IPS DF 6.9 (cell line): Measurements from ENCODE around the gene NGDN.

Source experiments
- DNase-seq: peaks from one replicate; pipeline ENCODE4 v3.0.0-alpha.2; 2013; ENCODE audit warnings: low read depth, low spot score
- H3K27ac ChIP-seq: one replicate; pipeline ENCODE4 v1.5.1; 2013; ENCODE audit warnings: low read length, control low read depth
- H3K27me3 ChIP-seq: 2 replicates; pipeline ENCODE4 v1.6.1; 2013; ENCODE audit warnings: mild to moderate bottlenecking, low read length; ENCODE audit not compliant: control insufficient read depth, insufficient read depth
- H3K36me3 ChIP-seq: 2 replicates; pipeline ENCODE4 v1.6.1; 2013; ENCODE audit warnings: low read length; ENCODE audit not compliant: control insufficient read depth, insufficient read depth
- H3K4me1 ChIP-seq: 2 replicates; pipeline ENCODE4 v1.6.1; 2013; ENCODE audit warnings: low read length; ENCODE audit not compliant: control insufficient read depth, insufficient read depth
- H3K4me3 ChIP-seq: 2 replicates; pipeline ENCODE4 v1.5.1; 2013; ENCODE audit warnings: mild to moderate bottlenecking, low read length
- H3K9me3 ChIP-seq: 2 replicates; pipeline ENCODE4 v1.6.1; 2013; ENCODE audit warnings: low read length, inconsistent platforms; ENCODE audit not compliant: control insufficient read depth, insufficient read depth
- WGBS: extraction: QIAGEN DNeasy Blood & Tissue Kit; methylation state at CpG from one replicate; pipeline ENCODE4 v1.1.7; 2013; ENCODE audit warnings: mixed read lengths, missing lambda C conversion rate; ENCODE audit not compliant: insufficient read length, insufficient coverage; 5-methylcytosine and 5-hydroxymethylcytosine counted together

NGDN gene

DNA sequence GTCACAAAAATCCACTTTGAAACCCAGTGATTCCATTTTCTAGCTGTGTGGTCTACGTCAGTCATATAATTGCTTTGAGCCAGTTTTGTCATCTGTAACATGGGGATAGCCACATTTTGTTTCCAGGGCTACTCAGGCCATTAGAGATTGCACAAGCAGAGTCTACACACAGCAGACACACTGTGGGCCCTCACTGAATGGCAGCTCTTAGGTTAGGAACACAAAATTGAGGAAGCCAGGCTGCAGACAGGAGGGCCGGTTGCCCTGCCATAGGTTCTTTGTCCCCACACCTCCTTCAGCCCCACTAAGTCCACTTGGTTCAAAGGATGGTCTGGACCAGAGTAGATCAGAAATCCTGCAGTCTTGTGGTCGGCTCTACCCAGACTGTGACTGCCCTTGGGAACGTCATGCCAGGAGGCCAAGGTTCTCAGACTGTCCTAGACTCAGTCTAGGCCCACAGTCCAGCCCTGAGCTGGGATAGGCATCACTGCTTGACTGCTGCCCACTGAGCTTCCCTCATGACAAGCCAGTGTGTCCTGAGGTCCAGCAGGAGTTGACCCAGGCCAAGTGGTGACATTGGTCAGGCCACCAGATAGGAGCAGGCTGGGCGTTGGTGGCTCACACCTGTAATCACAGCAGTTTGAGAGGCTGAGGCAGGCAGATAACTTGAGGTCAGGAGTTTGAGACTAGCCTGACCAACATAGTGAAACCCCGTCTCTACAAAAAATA lies 30.2 kb upstream of the NGDN start:
- Histone ChIP-seq H3K36me3 (no peaks in the 10 kb centered on the region), H3K27ac (no peak overlapping the region), H3K4me1 (peaks cover 5% of the 10 kb centered on the region; the same call in 1 of the 2 replicates), H3K4me3 (no peak overlapping the region), H3K9me3 (no peaks in the 10 kb centered on the region), H3K27me3 (no peaks in the 10 kb centered on the region)
- DNase-seq, result no peak
- no CpG with 5 or more reads among the region's 6 CpGs for WGBS

DNA sequence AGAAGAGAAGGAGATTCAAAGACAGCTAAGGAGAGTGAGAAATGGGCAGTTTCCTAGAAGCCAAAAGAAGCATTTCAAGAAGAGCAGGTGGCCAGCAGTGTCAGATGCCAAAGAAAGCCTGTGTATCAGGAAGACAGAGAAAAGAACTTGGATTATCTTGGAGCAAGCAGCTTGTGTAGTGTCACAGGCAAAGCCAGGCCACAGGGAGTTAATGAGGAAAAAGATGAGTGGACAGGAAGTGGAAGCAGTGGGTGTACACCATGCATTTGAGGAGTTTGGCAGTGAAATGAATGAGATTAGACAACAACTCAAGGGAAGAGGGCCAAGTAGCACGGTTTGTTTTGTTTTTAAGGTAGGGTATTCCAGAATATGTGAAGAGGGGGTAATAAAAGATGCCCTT lies 28.4 kb upstream of the NGDN start:
- Histone ChIP-seq H3K4me1 (peaks cover 5% of the 10 kb centered on the region; the same call in 1 of the 2 replicates), H3K27me3 (no peaks in the 10 kb centered on the region), H3K9me3 (no peaks in the 10 kb centered on the region), H3K36me3 (no peaks in the 10 kb centered on the region), H3K4me3 (no peak overlapping the region), H3K27ac (no peak overlapping the region)
- no CpG with 5 or more reads among the region's 1 CpG for WGBS
- no peak for DNase-seq

DNA sequence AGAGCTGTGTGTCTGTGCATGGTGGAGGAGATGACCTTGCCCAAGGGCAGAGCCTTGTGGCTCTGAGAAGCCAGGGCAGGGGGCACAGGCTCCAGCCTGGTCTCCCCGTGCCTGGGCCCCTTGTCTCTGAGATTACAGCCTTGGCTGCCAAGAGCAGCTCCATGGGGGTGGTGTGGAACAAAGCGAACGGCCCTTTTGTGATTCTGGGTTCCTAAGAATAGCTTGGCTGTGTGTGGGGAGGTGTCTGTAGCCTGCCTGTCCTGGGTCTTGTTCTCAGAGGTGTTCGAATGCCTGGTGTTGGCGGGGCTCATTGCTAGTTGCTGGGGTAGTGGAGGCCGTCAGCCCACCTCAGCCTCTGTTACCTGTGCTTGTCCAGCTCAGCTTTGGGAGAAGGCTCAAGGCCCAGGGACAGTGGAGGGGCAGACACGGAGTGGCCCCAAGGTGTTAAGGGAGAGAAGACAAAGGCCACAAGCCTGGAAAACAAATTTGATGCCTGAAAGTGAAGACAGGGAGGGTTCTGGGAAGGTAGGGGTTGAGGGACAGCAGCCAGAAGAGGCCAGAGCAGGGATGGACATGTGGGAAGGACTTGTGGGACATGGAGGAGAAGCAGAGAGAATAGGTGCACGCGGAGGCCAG lies 26.7 kb upstream of the NGDN start:
- no peak for DNase-seq
- H3K27ac ChIP-seq, result no peak overlapping the region
- H3K4me3 ChIP-seq, result no peak overlapping the region
- H3K36me3 ChIP-seq, result no peaks in the 10 kb centered on the region
- H3K4me1 ChIP-seq, result peaks cover 5% of the 10 kb centered on the region; the same call in 1 of the 2 replicates
- no peaks in the 10 kb centered on the region for H3K9me3 ChIP-seq
- H3K27me3 ChIP-seq, result no peaks in the 10 kb centered on the region
- no CpG with 5 or more reads among the region's 9 CpGs for WGBS

DNA sequence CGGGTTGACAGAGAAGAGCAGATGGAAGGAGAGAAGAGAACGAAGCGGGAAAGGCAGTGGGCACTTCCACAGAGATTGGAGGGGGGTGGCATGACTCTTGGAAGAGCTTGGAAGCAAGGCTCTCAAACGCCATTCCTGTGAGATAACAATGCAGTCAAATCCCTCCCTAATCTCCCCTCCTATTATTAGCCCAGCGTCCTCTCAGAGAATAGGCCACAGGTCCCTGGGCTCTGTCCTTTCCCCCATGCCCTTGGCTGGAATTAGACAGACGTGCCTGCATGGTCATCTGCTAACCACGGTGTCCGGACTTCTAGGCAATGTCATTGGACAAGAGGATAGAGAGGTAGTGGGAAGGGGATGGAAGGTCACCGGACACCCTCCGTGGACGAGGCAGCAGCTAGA lies 26.1 kb upstream of the NGDN start:
- Histone ChIP-seq H3K36me3 (no peaks in the 10 kb centered on the region), H3K27me3 (no peaks in the 10 kb centered on the region), H3K27ac (no peak overlapping the region), H3K9me3 (no peaks in the 10 kb centered on the region), H3K4me1 (peaks cover 4% of the 10 kb centered on the region; the same call in 1 of the 2 replicates), H3K4me3 (no peak overlapping the region)
- no peak for DNase-seq
- WGBS, result no CpG with 5 or more reads among the region's 11 CpGs

DNA sequence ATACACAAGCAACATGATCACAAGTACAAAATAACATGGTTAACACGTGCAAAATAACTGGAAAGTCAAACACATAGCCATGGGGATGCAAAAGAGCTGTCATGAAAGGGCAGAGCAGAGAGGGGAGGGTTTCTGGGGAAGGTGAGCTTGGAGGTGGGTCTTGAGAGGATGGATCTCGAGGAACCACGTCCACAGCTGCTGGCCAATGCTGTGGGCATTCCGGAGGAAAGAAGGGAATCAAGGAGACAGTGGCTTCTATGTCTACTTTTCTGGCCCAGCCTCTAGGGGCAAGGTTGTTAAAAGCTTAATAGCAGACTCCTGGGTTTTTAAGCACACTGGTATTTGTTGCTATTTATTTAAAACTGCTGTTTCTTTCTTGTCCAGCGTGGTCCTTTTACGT lies 25.6 kb upstream of the NGDN start:
- H3K4me3 ChIP-seq, result no peak overlapping the region
- no peaks in the 10 kb centered on the region for H3K9me3 ChIP-seq
- DNase-seq, result no peak
- peaks cover 4% of the 10 kb centered on the region; the same call in 1 of the 2 replicates for H3K4me1 ChIP-seq
- WGBS, result no CpG with 5 or more reads among the region's 6 CpGs
- H3K36me3 ChIP-seq, result no peaks in the 10 kb centered on the region
- no peak overlapping the region for H3K27ac ChIP-seq
- no peaks in the 10 kb centered on the region for H3K27me3 ChIP-seq

DNA sequence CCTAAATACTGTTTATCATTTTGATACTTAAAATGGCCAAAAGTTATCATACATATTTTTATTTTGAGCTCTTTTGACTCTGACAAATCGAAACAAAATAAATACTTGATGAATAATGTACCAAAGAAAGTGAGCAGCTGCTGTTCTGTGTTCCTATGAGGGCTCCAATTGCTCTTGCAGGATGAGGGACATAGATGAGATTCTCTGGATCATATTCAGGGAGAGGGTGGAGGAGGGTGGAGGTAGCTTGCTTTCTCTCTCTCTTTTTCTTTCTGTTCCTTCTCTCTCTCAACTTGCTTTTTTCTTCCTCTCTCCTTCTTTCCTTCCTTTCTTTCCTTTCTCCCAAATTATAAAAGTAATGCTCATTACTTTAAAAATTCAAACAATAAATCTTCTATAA lies 25.2 kb upstream of the NGDN start:
- H3K9me3 ChIP-seq, result no peaks in the 10 kb centered on the region
- H3K27ac ChIP-seq, result no peak overlapping the region
- no peaks in the 10 kb centered on the region for H3K36me3 ChIP-seq
- H3K4me3 ChIP-seq, result no peak overlapping the region
- no peaks in the 10 kb centered on the region for H3K27me3 ChIP-seq
- H3K4me1 ChIP-seq, result peaks cover 4% of the 10 kb centered on the region; the same call in 1 of the 2 replicates
- DNase-seq, result no peak
- no CpG with 5 or more reads among the region's 1 CpG for WGBS

DNA sequence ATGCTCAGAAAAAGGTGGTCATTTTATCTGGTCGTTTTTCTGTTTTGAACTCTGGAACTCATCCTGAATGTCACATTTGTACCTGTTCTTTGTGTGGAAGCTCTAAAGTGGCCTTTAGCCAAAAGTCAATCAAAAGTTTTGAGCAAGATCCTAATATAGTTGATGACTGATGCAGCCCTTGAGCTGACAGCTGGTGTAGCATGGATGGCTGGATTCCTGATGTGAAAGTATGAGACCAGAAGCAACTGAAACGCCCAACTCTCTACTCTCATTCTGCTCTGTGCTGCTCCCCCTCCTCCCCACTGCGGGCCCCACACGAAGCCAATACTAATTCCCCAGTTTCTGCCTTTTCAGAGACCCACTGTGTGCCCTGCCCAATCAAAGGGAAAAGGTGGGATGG lies 23.7 kb upstream of the NGDN start:
- WGBS, result no CpG with 5 or more reads among the region's 4 CpGs

DNA sequence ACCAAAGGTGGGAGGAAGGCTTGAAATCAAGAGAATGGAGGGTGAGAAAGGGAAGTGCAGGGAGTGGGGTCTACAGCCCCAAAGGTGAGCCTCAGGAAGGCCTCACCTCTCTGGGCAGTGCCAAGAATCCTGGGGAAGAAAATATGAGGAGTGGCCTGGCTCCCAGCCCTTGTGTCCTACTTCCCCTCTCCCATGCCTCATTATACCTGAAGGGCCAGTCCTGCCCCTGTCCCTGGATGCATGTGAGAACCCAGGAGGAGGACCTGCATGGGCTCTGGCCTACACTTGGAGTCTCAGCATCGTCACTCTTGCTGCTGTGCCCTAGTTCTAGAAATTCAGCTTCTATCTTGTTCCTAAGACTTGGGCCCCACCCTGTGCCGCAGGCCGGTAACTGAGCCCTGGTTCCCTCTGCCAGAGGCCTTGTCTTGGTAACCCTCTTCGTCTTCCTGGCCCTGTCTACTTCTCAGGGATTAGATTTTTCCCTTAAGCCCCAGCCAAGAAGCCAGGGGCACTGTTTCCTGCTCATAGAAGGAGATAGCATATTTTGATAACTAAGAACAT lies 23.1 kb upstream of the NGDN start:
- no peaks in the 10 kb centered on the region for H3K36me3 ChIP-seq
- no CpG with 5 or more reads among the region's 4 CpGs for WGBS
- no peak for DNase-seq
- H3K27me3 ChIP-seq, result no peaks in the 10 kb centered on the region
- H3K4me1 ChIP-seq, result peaks cover 4% of the 10 kb centered on the region; the same call in 1 of the 2 replicates
- H3K4me3 ChIP-seq, result no peak overlapping the region
- no peaks in the 10 kb centered on the region for H3K9me3 ChIP-seq
- H3K27ac ChIP-seq, result no peak overlapping the region

More for the DNA sequence above, 23.7 kb upstream of the NGDN start:
- H3K27ac ChIP-seq, result no peak overlapping the region
- H3K9me3 ChIP-seq, result no peaks in the 10 kb centered on the region
- H3K27me3 ChIP-seq, result no peaks in the 10 kb centered on the region
- DNase-seq, result no peak
- H3K4me1 ChIP-seq, result peaks cover 4% of the 10 kb centered on the region; the same call in 1 of the 2 replicates
- no peaks in the 10 kb centered on the region for H3K36me3 ChIP-seq
- no peak overlapping the region for H3K4me3 ChIP-seq

DNA sequence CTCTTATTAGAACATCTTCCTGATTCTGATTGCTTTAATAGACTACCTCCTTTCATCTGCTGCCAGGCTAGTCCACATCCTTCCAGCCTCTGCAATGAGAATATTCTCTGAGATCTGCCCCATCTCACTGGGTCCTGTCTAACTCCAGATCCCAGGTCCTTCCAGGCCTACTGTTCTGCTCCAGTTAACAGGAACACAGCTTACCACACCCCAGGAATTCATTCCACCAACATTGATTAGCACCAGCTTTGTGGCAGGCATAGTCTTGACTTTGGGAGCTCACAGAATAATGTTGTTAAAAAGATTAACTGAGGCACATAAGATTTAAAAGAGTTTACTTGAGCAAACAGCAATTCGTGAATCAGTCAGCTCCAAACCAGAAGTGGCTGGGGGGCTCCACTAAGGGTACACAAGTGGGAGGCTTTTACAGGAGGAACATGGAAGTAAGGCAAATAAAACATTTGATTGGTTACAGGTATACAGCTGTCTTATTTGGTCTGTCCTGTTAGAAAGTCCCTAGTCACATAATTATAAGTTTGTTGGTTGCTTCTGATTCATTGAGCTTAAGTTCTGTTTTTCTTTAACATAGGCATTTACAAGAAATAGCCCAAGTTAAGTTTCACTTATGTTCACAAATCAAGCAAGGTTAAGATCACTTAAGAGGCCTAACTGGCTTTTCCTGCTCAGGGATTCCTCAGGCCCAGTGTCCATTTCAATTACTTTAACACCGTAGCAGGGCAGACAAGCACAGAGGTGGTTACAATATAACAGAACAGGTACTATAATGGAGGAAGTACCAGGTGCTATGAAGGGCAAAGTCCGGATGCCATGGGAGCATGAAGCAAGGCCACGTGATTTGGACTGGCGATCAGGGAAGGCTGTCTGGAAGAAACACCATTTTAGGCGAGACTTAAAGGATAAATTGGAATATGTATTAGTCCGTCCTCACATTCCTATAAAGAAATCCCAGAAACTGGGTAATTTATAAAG lies 21.8 kb upstream of the NGDN start:
- Histone ChIP-seq H3K9me3 (no peaks in the 10 kb centered on the region), H3K4me3 (no peak overlapping the region), H3K27me3 (no peaks in the 10 kb centered on the region), H3K27ac (no peak overlapping the region), H3K4me1 (peaks cover 2% of the 10 kb centered on the region; the same call in 1 of the 2 replicates), H3K36me3 (no peaks in the 10 kb centered on the region)
- no CpG with 5 or more reads among the region's 7 CpGs for WGBS
- DNase-seq, result no peak

DNA sequence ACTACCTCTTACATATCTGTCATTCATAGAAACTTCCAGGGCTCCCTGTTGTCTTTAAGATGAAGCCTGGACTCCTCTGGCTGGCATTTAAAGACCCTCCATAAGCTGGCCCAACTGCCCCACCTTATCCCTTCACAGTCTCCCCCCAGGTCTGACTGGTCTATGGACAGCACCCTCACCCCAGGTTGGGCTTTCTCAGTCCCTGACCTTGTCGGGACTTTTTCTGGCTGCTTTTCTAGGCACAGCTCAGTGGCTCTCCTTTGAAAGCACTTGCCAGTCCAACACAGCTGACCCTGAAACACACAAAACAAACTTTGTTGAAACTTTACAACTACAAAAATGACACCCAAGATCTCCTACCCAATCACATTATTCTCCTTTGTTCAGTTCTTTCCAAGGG lies 20.2 kb upstream of the NGDN start:
- Histone ChIP-seq H3K27me3 (no peaks in the 10 kb centered on the region), H3K4me3 (no peak overlapping the region), H3K9me3 (no peaks in the 10 kb centered on the region), H3K4me1 (no peaks in the 10 kb centered on the region), H3K36me3 (no peaks in the 10 kb centered on the region), H3K27ac (no peak overlapping the region)
- WGBS, result no CpG with 5 or more reads among the region's 1 CpG
- no peak for DNase-seq
